Esophagus mucosa (tissue), 1 donor: Measurements from ENCODE around the gene MYO9A. TPM values are rescaled to one million over a fixed set of nuclear protein-coding genes. Genes with fewer than 3 reads are reported as not detected.

Experiments
- ATAC-seq: fragments of 200-7000 bp; cut with Tn5 transposase; one replicate; pipeline ENCODE4 v1.9.1; 2020
- total RNA-seq: library from RNA; stranded (reverse); gene quantifications from one replicate; pipeline ENCODE4 v1.2.4, GENCODE V29; 2023
- donor health status: DM: yes; HTN: yes; CAD: no.

Gene MYO9A
- total RNA-seq, 1 donor from 2014 or later = 23.1 TPM

GRCh38 chr15:71807125-71807629 lies 310.8 kb downstream of the MYO9A start:
- no peak for ATAC-seq

- ATAC-seq = no peak
These were observed 311.5 kb downstream of the MYO9A start for GRCh38 chr15:71806452-71806931.

- ATAC-seq = no peak
These were observed 313.1 kb downstream of the MYO9A start for GRCh38 chr15:71804695-71805470.

GRCh38 chr15:71804226-71804625 lies 313.7 kb downstream of the MYO9A start:
- ATAC-seq = no peak

- no peak for ATAC-seq
These were observed 315.2 kb downstream of the MYO9A start for GRCh38 chr15:71802770-71803169.

- ATAC-seq = no peak
These were observed 315.9 kb downstream of the MYO9A start for GRCh38 chr15:71801935-71802655.

- ATAC-seq = peak; percentile 91
These were observed 316.9 kb downstream of the MYO9A start for GRCh38 chr15:71800835-71801745.

GRCh38 chr15:71800190-71800589 lies 317.8 kb downstream of the MYO9A start:
- no peak for ATAC-seq

- ATAC-seq = no peak
These were observed 319.3 kb downstream of the MYO9A start for GRCh38 chr15:71798641-71799040.

GRCh38 chr15:71792521-71792920 lies 325.4 kb downstream of the MYO9A start:
- no peak for ATAC-seq

GRCh38 chr15:71791975-71792374 lies 326.0 kb downstream of the MYO9A start:
- ATAC-seq = no peak

- ATAC-seq = peak; percentile 49
These were observed 327.9 kb downstream of the MYO9A start for GRCh38 chr15:71790081-71790480.

- ATAC-seq = no peak
These were observed 328.3 kb downstream of the MYO9A start for GRCh38 chr15:71789616-71790015.

- no peak for ATAC-seq
These were observed 329.0 kb downstream of the MYO9A start for GRCh38 chr15:71788646-71789579.

GRCh38 chr15:71786673-71787072 lies 331.3 kb downstream of the MYO9A start:
- no peak for ATAC-seq

- no peak for ATAC-seq
These were observed 332.0 kb downstream of the MYO9A start for GRCh38 chr15:71785996-71786395.

- peak; percentile 30 for ATAC-seq
These were observed 333.2 kb downstream of the MYO9A start for GRCh38 chr15:71784719-71785118.

GRCh38 chr15:71782422-71783165 lies 335.4 kb downstream of the MYO9A start:
- ATAC-seq = no peak

- peak; percentile 4 for ATAC-seq
These were observed 336.0 kb downstream of the MYO9A start for GRCh38 chr15:71781965-71782265.

GRCh38 chr15:71781179-71781964 lies 336.6 kb downstream of the MYO9A start:
- no peak for ATAC-seq
